GM23248 (cell line): Measurements from ENCODE around the gene PTGR3. TPM values are rescaled to one million over a fixed set of nuclear protein-coding genes. Genes with fewer than 3 reads are reported as not detected.

ENCODE experiments used
- DNase-seq: peaks from one replicate; pipeline ENCODE4 v3.0.0-alpha.2; 2015
- H2AFZ ChIP-seq: fragments of 200-600 bp; sonication (generic); 2 replicates; pipeline ENCODE4 v1.6.1; 2016; ENCODE audit warnings: antibody characterized with exemption
- H3F3A ChIP-seq: fragments of 200-600 bp; sonication (generic); 2 replicates; pipeline ENCODE4 v1.6.1; 2016; ENCODE audit warnings: mild to moderate bottlenecking, antibody characterized with exemption, mixed run types; ENCODE audit not compliant: insufficient read depth
- H3K27ac ChIP-seq: fragments of 200-600 bp; sonication (generic); 2 replicates; pipeline ENCODE4 v1.5.1; 2016; ENCODE audit warnings: mild to moderate bottlenecking
- H3K27me3 ChIP-seq: fragments of 200-600 bp; sonication (generic); replicated peaks from 2 replicates; pipeline ENCODE4 v1.6.1; 2016; ENCODE audit warnings: mild to moderate bottlenecking; ENCODE audit not compliant: insufficient read depth
- H3K36me3 ChIP-seq: fragments of 200-600 bp; sonication (generic); 2 replicates; pipeline ENCODE4 v1.6.1; 2016; ENCODE audit warnings: low read depth, mild to moderate bottlenecking
- H3K4me1 ChIP-seq: fragments of 200-600 bp; sonication (generic); 2 replicates; pipeline ENCODE4 v1.6.1; 2016; ENCODE audit warnings: mild to moderate bottlenecking; ENCODE audit not compliant: insufficient read depth
- H3K4me2 ChIP-seq: fragments of 200-600 bp; sonication (generic); one replicate; pipeline ENCODE4 v1.6.1; 2016; ENCODE audit warnings: mild to moderate bottlenecking; ENCODE audit not compliant: unreplicated experiment
- H3K4me3 ChIP-seq: fragments of 200-600 bp; sonication (generic); 2 replicates; pipeline ENCODE4 v1.5.1; 2016; ENCODE audit warnings: mild to moderate bottlenecking
- H3K79me2 ChIP-seq: fragments of 200-600 bp; sonication (generic); 2 replicates; pipeline ENCODE4 v1.6.1; 2016; ENCODE audit warnings: mild to moderate bottlenecking; ENCODE audit not compliant: insufficient read depth
- H3K9ac ChIP-seq: fragments of 200-600 bp; sonication (generic); 2 replicates; pipeline ENCODE4 v1.6.1; 2016; ENCODE audit warnings: mild to moderate bottlenecking
- H3K9me2 ChIP-seq: fragments of 200-600 bp; sonication (generic); 2 replicates; pipeline ENCODE4 v1.6.1; 2016; ENCODE audit warnings: mixed run types, mild to moderate bottlenecking, moderate library complexity; ENCODE audit not compliant: insufficient read depth
- H3K9me3 ChIP-seq: fragments of 200-600 bp; sonication (generic); one replicate; pipeline ENCODE4 v1.6.1; 2017; ENCODE audit warnings: low read depth
- H4K20me1 ChIP-seq: fragments of 200-600 bp; sonication (generic); 2 replicates; pipeline ENCODE4 v1.6.0; 2016; ENCODE audit not compliant: insufficient read depth
- EZH2 ChIP-seq: fragments of 200-600 bp; sonication (generic); IDR thresholded peaks from 2 replicates; pipeline ENCODE4 v1.6.1; 2018; ENCODE audit warnings: antibody characterized with exemption, mild to moderate bottlenecking; ENCODE audit not compliant: insufficient read depth, poor library complexity, severe bottlenecking
- EZH2phosphoT487 ChIP-seq: fragments of 200-600 bp; sonication (generic); IDR thresholded peaks from 2 replicates; pipeline ENCODE4 v1.6.1; 2018; ENCODE audit warnings: antibody characterized with exemption, moderate library complexity, mild to moderate bottlenecking, low read depth; ENCODE audit not compliant: insufficient read depth
- WGBS, 2 experiments: methylation state at CpG; one replicate each; pipeline ENCODE4 v1.1.6; 2015 to 2017; ENCODE audit warnings: low lambda C conversion rate in 2 of 2, low coverage in 1 of 2; ENCODE audit errors: missing lambda C conversion rate in 2 of 2; 5-methylcytosine and 5-hydroxymethylcytosine counted together
- in situ Hi-C: fragments of 300-500 bp; cut with MboI; formaldehyde crosslinking; loops from 2 replicates; pipeline ENCODE4 v1.15.0; 2020
- polyA plus RNA-seq: library from polyadenylated mRNA; unstranded; fragments of >200 nt; fragmentation: Nextera tagmentation; extraction: Ambion mirVana; gene quantifications from 2 replicates; pipeline ENCODE4 v1.2.1, GENCODE V29; 2016
- total RNA-seq: library from RNA; depleted of rRNA; stranded (reverse); fragments of >200 nt; shearing (Covaris generic); gene quantifications from 2 replicates; pipeline ENCODE4 v1.2.3, GENCODE V29; 2014

PTGR3 gene
- total and polyA plus RNA-seq, 2 experiments from 2014 or later = 10.2 to 21.3 TPM

DNA sequence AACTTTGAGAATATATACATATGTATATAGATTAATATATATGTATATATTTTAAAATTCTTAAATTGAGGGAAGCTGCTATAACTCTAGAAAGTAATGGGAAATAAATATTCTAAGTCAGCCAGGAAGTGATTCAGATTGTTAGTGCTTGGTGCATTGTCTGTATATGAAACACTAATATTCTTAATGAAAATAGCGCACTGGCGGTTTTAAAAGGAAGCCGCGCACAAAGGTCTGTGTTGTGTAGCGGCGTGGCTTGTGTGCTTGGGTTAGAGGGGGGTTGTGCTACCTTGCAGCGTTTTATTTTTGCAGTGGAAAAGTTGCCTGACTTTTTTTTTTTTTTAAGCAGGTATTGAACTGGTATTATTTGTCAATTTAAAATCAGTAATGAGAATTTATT, 13.0 kb upstream of the PTGR3 start:
- H3K4me2 ChIP-seq = no peak overlapping the region
- H3F3A ChIP-seq = no peaks in the 10 kb centered on the region
- H3K9ac ChIP-seq = no peak overlapping the region
- no peaks in the 10 kb centered on the region for H4K20me1 ChIP-seq
- H3K9me3 ChIP-seq = no peaks in the 10 kb centered on the region
- no peak overlapping the region for H3K27ac ChIP-seq
- H3K79me2 ChIP-seq = peaks cover 94% of the 10 kb centered on the region
- no peaks in the 10 kb centered on the region for H3K9me2 ChIP-seq
- H3K4me3 ChIP-seq = no peak overlapping the region
- no peaks in the 10 kb centered on the region for H3K27me3 ChIP-seq
- H3K36me3 ChIP-seq = no peaks in the 10 kb centered on the region
- no peak for DNase-seq
- H2AFZ ChIP-seq = no peak overlapping the region
- in situ Hi-C loops = loop anchor here (25.0 kb wide), 1 partner anchor 560 kb away; no protein-coding TSS in a partner anchor
- TF ChIP-seq EZH2phosphoT487 (no peak), EZH2 (no peak)
- whole genome bisulfite sequencing, 2 experiments = 91 to 94% methylated on average over 7 of the region's 7 CpGs
- H3K4me1 ChIP-seq = peaks cover 20% of the 10 kb centered on the region

GRCh38 chr18:75221397-75221796, 12.5 kb upstream of the PTGR3 start:
- in situ Hi-C loops = loop anchor here (25.0 kb wide), 1 partner anchor 559 kb away; no protein-coding TSS in a partner anchor
- no peaks in the 10 kb centered on the region for H3K36me3 ChIP-seq
- WGBS, 2 experiments = 51 to 72% methylated on average over 1 of the region's 1 CpG
- no peaks in the 10 kb centered on the region for H3K27me3 ChIP-seq
- H4K20me1 ChIP-seq = no peaks in the 10 kb centered on the region
- H3K9ac ChIP-seq = no peak overlapping the region
- no peak overlapping the region for H2AFZ ChIP-seq
- TF ChIP-seq EZH2 (no peak), EZH2phosphoT487 (no peak)
- no peaks in the 10 kb centered on the region for H3K9me2 ChIP-seq
- no peaks in the 10 kb centered on the region for H3F3A ChIP-seq
- peak overlapping the region; percentile 37 for H3K4me2 ChIP-seq
- peaks cover 15% of the 10 kb centered on the region for H3K4me1 ChIP-seq
- H3K9me3 ChIP-seq = no peaks in the 10 kb centered on the region
- H3K79me2 ChIP-seq = peaks cover 95% of the 10 kb centered on the region
- no peak overlapping the region for H3K27ac ChIP-seq
- no peak overlapping the region for H3K4me3 ChIP-seq
- peak; percentile 40 for DNase-seq

GRCh38 chr18:75220551-75221355, 11.8 kb upstream of the PTGR3 start:
- Histone ChIP-seq H4K20me1 (no peaks in the 10 kb centered on the region), H3K9me2 (no peaks in the 10 kb centered on the region), H2AFZ (no peak overlapping the region; the same call in 1 of the 2 replicates), H3F3A (no peaks in the 10 kb centered on the region), H3K27me3 (no peaks in the 10 kb centered on the region), H3K27ac (no peak overlapping the region), H3K79me2 (peaks cover 96% of the 10 kb centered on the region), H3K4me2 (peak overlapping the region; percentile 37), H3K36me3 (no peaks in the 10 kb centered on the region), H3K9ac (no peak overlapping the region), H3K4me1 (peaks cover 11% of the 10 kb centered on the region), H3K4me3 (no peak overlapping the region), H3K9me3 (no peaks in the 10 kb centered on the region)
- no peak for TF ChIP-seq EZH2phosphoT487
- no peak for TF ChIP-seq EZH2
- in situ Hi-C loops = loop anchor here (25.0 kb wide), 1 partner anchor 558 kb away; no protein-coding TSS in a partner anchor
- no peak for DNase-seq
- 44 to 50% methylated on average over 12 of the region's 12 CpGs for WGBS, 2 experiments

DNA sequence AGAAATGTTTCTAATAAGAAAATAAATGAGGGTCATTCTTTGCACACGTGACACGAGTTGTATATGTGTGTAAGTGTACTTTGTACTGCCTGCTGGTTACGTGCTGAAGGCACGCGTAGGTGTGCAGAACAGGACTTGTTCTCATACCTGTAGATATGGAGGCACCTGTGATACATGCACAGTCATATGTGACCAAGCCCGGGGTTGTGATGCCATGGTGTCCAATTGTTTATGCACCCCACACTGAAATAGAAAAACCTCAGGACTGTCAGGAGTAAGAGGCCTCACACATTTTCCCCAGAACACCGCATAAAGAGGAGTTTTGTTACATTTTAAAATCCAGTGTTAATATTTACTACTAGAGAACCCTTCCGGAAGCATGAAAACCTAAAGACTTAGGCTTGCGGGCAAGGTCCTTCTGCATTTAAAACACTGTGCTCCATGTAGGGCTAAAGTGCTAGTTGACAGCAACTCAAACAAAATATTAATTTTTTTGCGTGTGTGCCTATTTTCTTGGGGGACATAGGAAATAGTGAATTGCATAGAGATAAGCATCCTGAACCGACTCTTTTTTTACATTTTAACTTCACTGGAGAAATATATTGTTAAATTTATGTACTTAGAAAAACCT, 10.9 kb upstream of the PTGR3 start:
- Histone ChIP-seq H3F3A (no peaks in the 10 kb centered on the region), H3K27ac (no peak overlapping the region), H3K36me3 (no peaks in the 10 kb centered on the region), H3K9me2 (no peaks in the 10 kb centered on the region), H3K4me2 (no peak overlapping the region), H3K9me3 (no peaks in the 10 kb centered on the region), H2AFZ (no peak overlapping the region), H3K9ac (no peak overlapping the region), H4K20me1 (no peaks in the 10 kb centered on the region), H3K4me1 (peaks cover 11% of the 10 kb centered on the region), H3K27me3 (no peaks in the 10 kb centered on the region), H3K4me3 (no peak overlapping the region), H3K79me2 (peaks cover 96% of the 10 kb centered on the region)
- in situ Hi-C loops = loop anchor here (25.0 kb wide), 1 partner anchor 558 kb away; no protein-coding TSS in a partner anchor
- TF ChIP-seq EZH2 (no peak), EZH2phosphoT487 (no peak)
- 93 to 94% methylated on average over 11 of the region's 11 CpGs for WGBS, 2 experiments
- no peak for DNase-seq
